HEK293 (cell line): ENCODE data around the gene PKHD1.

Source experiments
- CTCF ChIA-PET: fragments of 350-600 bp; formaldehyde crosslinking; extraction: SDS; loops from one replicate; lab custom pipeline; 2021; ENCODE audit warnings: antibody characterized with exemption; lab: Yijun Ruan, JAX
- POLR2A ChIA-PET: fragments of 300-600 bp; formaldehyde crosslinking; extraction: SDS; loops from one replicate; lab custom pipeline; 2020; ENCODE audit warnings: antibody characterized with exemption, inconsistent platforms; lab: Yijun Ruan, JAX
- H3K27ac ChIP-seq: fragments of 200-500 bp; sonication (Bioruptor generic); 2 replicates; pipeline ENCODE4 v1.5.1; 2014; ENCODE audit warnings: low read depth, low read length, control low read depth, inconsistent platforms; ENCODE audit errors: extremely low read depth
- H3K36me3 ChIP-seq, 2 experiments: fragments of 200-500 bp in 1 of 2; sonication (Bioruptor generic) in 1 of 2; 1 replicate in 1 of 2; 2 replicates in 1 of 2; pipeline ENCODE4 v1.5.1; 2014 to 2017; ENCODE audit warnings: inconsistent platforms in 2 of 2, low read length in 2 of 2; ENCODE audit not compliant: control insufficient read depth in 2 of 2, insufficient read depth in 1 of 2
- H3K4me1 ChIP-seq: fragments of 200-500 bp; sonication (Bioruptor generic); 2 replicates; pipeline ENCODE4 v1.5.1; 2014; ENCODE audit warnings: mild to moderate bottlenecking, low read length, inconsistent platforms; ENCODE audit not compliant: control insufficient read depth, insufficient read depth
- H3K4me3 ChIP-seq: 2 replicates; pipeline ENCODE4 v1.5.1; 2011; ENCODE audit warnings: low read depth, mild to moderate bottlenecking, control low read depth, low read length, moderate library complexity
- H3K9me3 ChIP-seq: fragments of 200-500 bp; sonication (Bioruptor generic); 2 replicates; pipeline ENCODE4 v1.5.1; 2014; ENCODE audit warnings: low read depth, low read length, inconsistent platforms; ENCODE audit not compliant: control insufficient read depth, insufficient read depth
- BCL11A ChIP-seq: fragments of 450-650 bp; formaldehyde crosslinking; IDR thresholded peaks from 2 replicates; pipeline ENCODE4 v1.5.1; 2016; ENCODE audit warnings: low read depth, missing biosample characterization, missing genetic modification characterization
- FEZF1 ChIP-seq: fragments of 450-650 bp; formaldehyde crosslinking; IDR thresholded peaks from 2 replicates; pipeline ENCODE4 v1.5.1; 2016; ENCODE audit warnings: missing biosample characterization, missing genetic modification characterization
- KLF9 ChIP-seq: fragments of 450-650 bp; formaldehyde crosslinking; IDR thresholded peaks from 2 replicates; pipeline ENCODE4 v1.5.1; 2016; ENCODE audit warnings: missing biosample characterization, missing genetic modification characterization, low read depth
- TRIM28 ChIP-seq: IDR thresholded peaks from 2 replicates; pipeline ENCODE4 v1.6.1; 2011; ENCODE audit warnings: low read length, control low read depth, borderline replicate concordance
- ZBTB21 ChIP-seq: fragments of 450-650 bp; formaldehyde crosslinking; IDR thresholded peaks from 2 replicates; pipeline ENCODE4 v1.5.1; 2017; ENCODE audit warnings: missing biosample characterization, missing genetic modification characterization
- ZFP3 ChIP-seq: fragments of 450-650 bp; formaldehyde crosslinking; IDR thresholded peaks from 2 replicates; pipeline ENCODE4 v1.5.1; 2016; ENCODE audit warnings: low read depth, missing biosample characterization, missing genetic modification characterization
- ZFP69B ChIP-seq: fragments of 450-650 bp; formaldehyde crosslinking; IDR thresholded peaks from 2 replicates; pipeline ENCODE4 v1.5.1; 2016; ENCODE audit warnings: missing biosample characterization, missing genetic modification characterization
- ZNF146 ChIP-seq: fragments of 450-650 bp; formaldehyde crosslinking; IDR thresholded peaks from 2 replicates; pipeline ENCODE4 v1.5.1; 2016; ENCODE audit warnings: missing biosample characterization, missing genetic modification characterization
- ZNF155 ChIP-seq: fragments of 450-650 bp; formaldehyde crosslinking; IDR thresholded peaks from 2 replicates; pipeline ENCODE4 v1.5.1; 2016; ENCODE audit warnings: missing biosample characterization, missing genetic modification characterization
- ZNF157 ChIP-seq: fragments of 450-650 bp; formaldehyde crosslinking; IDR thresholded peaks from 2 replicates; pipeline ENCODE4 v1.5.1; 2016; ENCODE audit warnings: missing biosample characterization, missing genetic modification characterization
- ZNF169 ChIP-seq: fragments of 450-650 bp; formaldehyde crosslinking; IDR thresholded peaks from 2 replicates; pipeline ENCODE4 v1.5.1; 2016; ENCODE audit warnings: missing biosample characterization, missing genetic modification characterization
- ZNF211 ChIP-seq: fragments of 450-650 bp; formaldehyde crosslinking; IDR thresholded peaks from 2 replicates; pipeline ENCODE4 v1.5.1; 2016; ENCODE audit warnings: low read depth, missing biosample characterization, missing genetic modification characterization
- ZNF600 ChIP-seq: fragments of 450-650 bp; formaldehyde crosslinking; IDR thresholded peaks from 2 replicates; pipeline ENCODE4 v1.5.1; 2016; ENCODE audit warnings: missing biosample characterization, missing genetic modification characterization
- ZNF629 ChIP-seq: fragments of 450-650 bp; formaldehyde crosslinking; IDR thresholded peaks from 2 replicates; pipeline ENCODE4 v1.5.1; 2017; ENCODE audit warnings: missing biosample characterization, missing genetic modification characterization
- ZNF664 ChIP-seq: fragments of 450-650 bp; formaldehyde crosslinking; IDR thresholded peaks from 2 replicates; pipeline ENCODE4 v1.5.1; 2016; ENCODE audit warnings: missing biosample characterization, missing genetic modification characterization
- ZNF670 ChIP-seq: fragments of 450-650 bp; formaldehyde crosslinking; IDR thresholded peaks from 2 replicates; pipeline ENCODE4 v1.5.1; 2016; ENCODE audit warnings: missing biosample characterization, missing genetic modification characterization, low read depth
- ZNF701 ChIP-seq: fragments of 450-650 bp; formaldehyde crosslinking; IDR thresholded peaks from 2 replicates; pipeline ENCODE4 v1.5.1; 2016; ENCODE audit warnings: missing biosample characterization, missing genetic modification characterization
- ZNF792 ChIP-seq: fragments of 450-650 bp; formaldehyde crosslinking; IDR thresholded peaks from 2 replicates; pipeline ENCODE4 v1.5.1; 2016; ENCODE audit warnings: missing biosample characterization, missing genetic modification characterization
- TF ChIP-seq, protein P1 (sequence below): fragments of 450-650 bp; formaldehyde crosslinking; IDR thresholded peaks from 2 replicates; pipeline ENCODE4 v1.5.1; 2016; ENCODE audit warnings: missing biosample characterization, missing genetic modification characterization
- TF ChIP-seq, protein P2 (sequence below): fragments of 450-650 bp; formaldehyde crosslinking; IDR thresholded peaks from 2 replicates; pipeline ENCODE4 v1.5.1; 2016; ENCODE audit warnings: missing biosample characterization, missing genetic modification characterization
- TF ChIP-seq, protein P3 (sequence below): fragments of 450-650 bp; formaldehyde crosslinking; IDR thresholded peaks from 2 replicates; pipeline ENCODE4 v1.5.1; 2016; ENCODE audit warnings: missing biosample characterization, missing genetic modification characterization, low read depth
- TF ChIP-seq, protein P4 (sequence below): fragments of 450-650 bp; formaldehyde crosslinking; IDR thresholded peaks from 2 replicates; pipeline ENCODE4 v1.5.1; 2017; ENCODE audit warnings: missing biosample characterization, missing genetic modification characterization
- TF ChIP-seq, protein P5 (sequence below): fragments of 450-650 bp; formaldehyde crosslinking; IDR thresholded peaks from 2 replicates; pipeline ENCODE4 v1.5.1; 2016; ENCODE audit warnings: missing biosample characterization, missing genetic modification characterization

Gene PKHD1

DNA sequence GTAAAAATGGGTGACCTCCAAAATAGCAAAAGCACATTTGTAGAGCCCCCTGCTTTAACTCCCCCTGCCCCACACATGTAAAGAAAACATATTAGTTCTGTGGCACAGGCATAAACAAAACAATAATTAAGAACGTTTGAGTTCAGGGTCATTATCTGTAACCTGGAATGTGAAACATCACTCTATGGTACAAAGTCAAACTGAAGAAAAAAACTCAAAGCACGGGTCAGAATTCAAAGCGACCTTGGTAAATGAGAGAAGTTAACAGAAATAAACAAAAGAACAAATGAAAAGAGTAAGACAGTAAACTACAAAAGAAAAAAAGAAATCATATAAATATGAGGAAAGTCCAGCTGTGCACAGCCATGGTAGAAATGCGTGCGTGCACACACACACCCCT is 67.5 kb downstream of the PKHD1 start:
- 0 out of 2 replicates have a peak, but pooled peaks cover 2% of the 10 kb centered on the region for H3K4me1 ChIP-seq
- H3K9me3 ChIP-seq, result no peaks in the 10 kb centered on the region
- no peaks in the 10 kb centered on the region for H3K36me3 ChIP-seq
- H3K4me3 ChIP-seq, result no peak overlapping the region
- no peak overlapping the region for H3K27ac ChIP-seq
- ChIA-PET CTCF (interaction anchor here (0.8 to 3.0 kb wide), 19 partner anchors 8 to 1363 kb away, joined by 3 to 20 read pairs (median 4); partner anchors contain the start of gene TFAP2B), POLR2A (no interaction called here)
- no peak for TF ChIP-seq KLF9
- TF ChIP-seq ZNF629 (tag by site-specific recombination), result no peak
- no peak for TF ChIP-seq ZNF157 (tag by site-specific recombination)
- TF ChIP-seq ZNF792 (tag by site-specific recombination), result no peak
- TF ChIP-seq ZNF670, result no peak

DNA sequence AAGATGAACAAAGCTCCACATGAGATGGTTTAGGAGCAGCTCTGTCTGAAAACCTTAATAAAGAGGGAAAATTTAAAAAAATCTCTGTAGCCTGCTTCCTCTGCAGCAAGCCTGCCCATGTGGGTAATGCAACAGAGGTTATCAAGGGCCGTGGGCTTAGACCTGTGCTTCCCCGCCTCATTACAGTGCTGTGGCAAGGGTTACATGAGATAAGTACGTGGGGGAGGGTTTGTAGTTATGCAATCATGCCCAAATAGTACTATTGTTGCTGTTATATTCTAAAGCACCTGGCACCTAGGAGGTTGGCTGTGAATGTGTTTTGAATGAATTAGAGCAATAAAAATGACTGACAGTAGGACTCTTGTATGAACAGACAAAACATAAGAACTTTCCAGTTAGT is 68.3 kb downstream of the PKHD1 start:
- Histone ChIP-seq H3K4me1 (0 out of 2 replicates have a peak, but pooled peaks cover 2% of the 10 kb centered on the region), H3K9me3 (no peaks in the 10 kb centered on the region), H3K4me3 (no peak overlapping the region), H3K36me3 (no peaks in the 10 kb centered on the region)
- POLR2A ChIA-PET, result no interaction called here
- CTCF ChIA-PET, result interaction anchor here (0.6 to 3.0 kb wide), 9 partner anchors 10 to 1419 kb away, joined by 3 to 20 read pairs (median 4); no protein-coding TSS in a partner anchor
- TF ChIP-seq ZFP69B (tag by site-specific recombination) (no peak), ZNF169 (tag by site-specific recombination) (no peak), ZFP3 (tag by site-specific recombination) (no peak), ZNF600 (tag by site-specific recombination) (no peak), BCL11A (tag by site-specific recombination) (no peak), ZNF211 (tag by site-specific recombination) (no peak), KLF9 (no peak), ZNF146 (no peak), ZNF701 (tag by site-specific recombination) (no peak), ZNF664 (tag by site-specific recombination) (no peak), TRIM28 (no peak), ZNF155 (tag by site-specific recombination) (no peak), ZBTB21 (no peak), FEZF1 (no peak)
- TF ChIP-seq, protein P1, sequence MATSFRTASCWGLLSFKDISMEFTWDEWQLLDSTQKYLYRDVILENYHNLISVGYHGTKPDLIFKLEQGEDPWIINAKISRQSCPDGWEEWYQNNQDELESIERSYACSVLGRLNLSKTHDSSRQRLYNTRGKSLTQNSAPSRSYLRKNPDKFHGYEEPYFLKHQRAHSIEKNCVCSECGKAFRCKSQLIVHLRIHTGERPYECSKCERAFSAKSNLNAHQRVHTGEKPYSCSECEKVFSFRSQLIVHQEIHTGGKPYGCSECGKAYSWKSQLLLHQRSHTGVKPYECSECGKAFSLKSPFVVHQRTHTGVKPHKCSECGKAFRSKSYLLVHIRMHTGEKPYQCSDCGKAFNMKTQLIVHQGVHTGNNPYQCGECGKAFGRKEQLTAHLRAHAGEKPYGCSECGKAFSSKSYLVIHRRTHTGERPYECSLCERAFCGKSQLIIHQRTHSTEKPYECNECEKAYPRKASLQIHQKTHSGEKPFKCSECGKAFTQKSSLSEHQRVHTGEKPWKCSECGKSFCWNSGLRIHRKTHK (tag by site-specific recombination), result no peak
- TF ChIP-seq, protein P2, sequence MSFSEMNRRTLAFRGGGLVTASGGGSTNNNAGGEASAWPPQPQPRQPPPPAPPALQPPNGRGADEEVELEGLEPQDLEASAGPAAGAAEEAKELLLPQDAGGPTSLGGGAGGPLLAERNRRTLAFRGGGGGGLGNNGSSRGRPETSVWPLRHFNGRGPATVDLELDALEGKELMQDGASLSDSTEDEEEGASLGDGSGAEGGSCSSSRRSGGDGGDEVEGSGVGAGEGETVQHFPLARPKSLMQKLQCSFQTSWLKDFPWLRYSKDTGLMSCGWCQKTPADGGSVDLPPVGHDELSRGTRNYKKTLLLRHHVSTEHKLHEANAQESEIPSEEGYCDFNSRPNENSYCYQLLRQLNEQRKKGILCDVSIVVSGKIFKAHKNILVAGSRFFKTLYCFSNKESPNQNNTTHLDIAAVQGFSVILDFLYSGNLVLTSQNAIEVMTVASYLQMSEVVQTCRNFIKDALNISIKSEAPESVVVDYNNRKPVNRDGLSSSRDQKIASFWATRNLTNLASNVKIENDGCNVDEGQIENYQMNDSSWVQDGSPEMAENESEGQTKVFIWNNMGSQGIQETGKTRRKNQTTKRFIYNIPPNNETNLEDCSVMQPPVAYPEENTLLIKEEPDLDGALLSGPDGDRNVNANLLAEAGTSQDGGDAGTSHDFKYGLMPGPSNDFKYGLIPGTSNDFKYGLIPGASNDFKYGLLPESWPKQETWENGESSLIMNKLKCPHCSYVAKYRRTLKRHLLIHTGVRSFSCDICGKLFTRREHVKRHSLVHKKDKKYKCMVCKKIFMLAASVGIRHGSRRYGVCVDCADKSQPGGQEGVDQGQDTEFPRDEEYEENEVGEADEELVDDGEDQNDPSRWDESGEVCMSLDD (tag by site-specific recombination), result no peak
- TF ChIP-seq, protein P3, sequence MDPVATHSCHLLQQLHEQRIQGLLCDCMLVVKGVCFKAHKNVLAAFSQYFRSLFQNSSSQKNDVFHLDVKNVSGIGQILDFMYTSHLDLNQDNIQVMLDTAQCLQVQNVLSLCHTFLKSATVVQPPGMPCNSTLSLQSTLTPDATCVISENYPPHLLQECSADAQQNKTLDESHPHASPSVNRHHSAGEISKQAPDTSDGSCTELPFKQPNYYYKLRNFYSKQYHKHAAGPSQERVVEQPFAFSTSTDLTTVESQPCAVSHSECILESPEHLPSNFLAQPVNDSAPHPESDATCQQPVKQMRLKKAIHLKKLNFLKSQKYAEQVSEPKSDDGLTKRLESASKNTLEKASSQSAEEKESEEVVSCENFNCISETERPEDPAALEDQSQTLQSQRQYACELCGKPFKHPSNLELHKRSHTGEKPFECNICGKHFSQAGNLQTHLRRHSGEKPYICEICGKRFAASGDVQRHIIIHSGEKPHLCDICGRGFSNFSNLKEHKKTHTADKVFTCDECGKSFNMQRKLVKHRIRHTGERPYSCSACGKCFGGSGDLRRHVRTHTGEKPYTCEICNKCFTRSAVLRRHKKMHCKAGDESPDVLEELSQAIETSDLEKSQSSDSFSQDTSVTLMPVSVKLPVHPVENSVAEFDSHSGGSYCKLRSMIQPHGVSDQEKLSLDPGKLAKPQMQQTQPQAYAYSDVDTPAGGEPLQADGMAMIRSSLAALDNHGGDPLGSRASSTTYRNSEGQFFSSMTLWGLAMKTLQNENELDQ, result no peak
- TF ChIP-seq, protein P4, sequence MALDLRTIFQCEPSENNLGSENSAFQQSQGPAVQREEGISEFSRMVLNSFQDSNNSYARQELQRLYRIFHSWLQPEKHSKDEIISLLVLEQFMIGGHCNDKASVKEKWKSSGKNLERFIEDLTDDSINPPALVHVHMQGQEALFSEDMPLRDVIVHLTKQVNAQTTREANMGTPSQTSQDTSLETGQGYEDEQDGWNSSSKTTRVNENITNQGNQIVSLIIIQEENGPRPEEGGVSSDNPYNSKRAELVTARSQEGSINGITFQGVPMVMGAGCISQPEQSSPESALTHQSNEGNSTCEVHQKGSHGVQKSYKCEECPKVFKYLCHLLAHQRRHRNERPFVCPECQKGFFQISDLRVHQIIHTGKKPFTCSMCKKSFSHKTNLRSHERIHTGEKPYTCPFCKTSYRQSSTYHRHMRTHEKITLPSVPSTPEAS (tag by site-specific recombination), result no peak
- TF ChIP-seq, protein P5, sequence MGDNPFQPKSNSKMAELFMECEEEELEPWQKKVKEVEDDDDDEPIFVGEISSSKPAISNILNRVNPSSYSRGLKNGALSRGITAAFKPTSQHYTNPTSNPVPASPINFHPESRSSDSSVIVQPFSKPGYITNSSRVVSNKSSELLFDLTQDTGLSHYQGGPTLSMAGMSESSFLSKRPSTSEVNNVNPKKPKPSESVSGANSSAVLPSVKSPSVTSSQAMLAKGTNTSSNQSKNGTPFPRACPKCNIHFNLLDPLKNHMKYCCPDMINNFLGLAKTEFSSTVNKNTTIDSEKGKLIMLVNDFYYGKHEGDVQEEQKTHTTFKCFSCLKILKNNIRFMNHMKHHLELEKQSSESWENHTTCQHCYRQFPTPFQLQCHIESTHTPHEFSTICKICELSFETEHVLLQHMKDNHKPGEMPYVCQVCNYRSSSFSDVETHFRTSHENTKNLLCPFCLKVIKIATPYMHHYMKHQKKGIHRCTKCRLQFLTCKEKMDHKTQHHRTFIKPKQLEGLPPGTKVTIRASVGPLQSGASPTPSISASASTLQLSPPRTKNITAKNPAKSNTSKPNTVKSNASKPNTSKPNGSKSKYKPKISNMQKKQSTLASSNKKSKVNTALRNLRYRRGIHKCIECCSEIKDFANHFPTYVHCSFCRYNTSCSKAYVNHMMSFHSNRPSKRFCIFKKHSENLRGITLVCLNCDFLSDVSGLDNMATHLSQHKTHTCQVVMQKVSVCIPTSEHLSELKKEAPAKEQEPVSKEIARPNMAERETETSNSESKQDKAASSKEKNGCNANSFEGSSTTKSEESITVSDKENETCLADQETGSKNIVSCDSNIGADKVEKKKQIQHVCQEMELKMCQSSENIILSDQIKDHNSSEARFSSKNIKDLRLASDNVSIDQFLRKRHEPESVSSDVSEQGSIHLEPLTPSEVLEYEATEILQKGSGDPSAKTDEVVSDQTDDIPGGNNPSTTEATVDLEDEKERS (tag by site-specific recombination), result no peak
- TF ChIP-seq, all 188 proteins: peak for 0
- no peak overlapping the region for H3K27ac ChIP-seq
